CD4-positive, CD25-positive, alpha-beta regulatory T cell (primary cell): ENCODE results near the gene TYW1. TPM values are rescaled to one million over a fixed set of nuclear protein-coding genes. Genes with fewer than 3 reads are reported as not detected.
"Not testable (repeated sequence)": the region's sequence is repeated elsewhere in the genome, so short reads cannot be mapped to it uniquely, and the experiment has no call there.

ENCODE experiments used
- ATAC-seq, 2 donors: fragments of 150-1000 bp; cut with Tn5 transposase; one replicate each; pipeline ENCODE4 v1.10.0; 2021; ENCODE audit warnings: low read depth in 2 of 2, moderate number of reproducible peaks in 2 of 2, moderate library complexity in 1 of 2
- DNase-seq, 3 donors: peaks; one replicate each; pipeline versions ENCODE4 v3.0.0 to v3.0.0-alpha.2; 2012 to 2022; ENCODE audit warnings: mixed read lengths in 1 of 3
- H3K27ac ChIP-seq: one replicate; pipeline ENCODE4 v1.7.0; 2013; ENCODE audit warnings: mild to moderate bottlenecking, low read length; ENCODE audit not compliant: insufficient read depth, poor library complexity, severe bottlenecking
- H3K27me3 ChIP-seq: one replicate; pipeline ENCODE4 v1.7.0; 2013; ENCODE audit warnings: low read length; ENCODE audit not compliant: control insufficient read depth, insufficient read depth
- H3K36me3 ChIP-seq: one replicate; pipeline ENCODE4 v1.7.0; 2013; ENCODE audit warnings: mild to moderate bottlenecking, low read length, moderate library complexity; ENCODE audit not compliant: control insufficient read depth, insufficient read depth
- H3K4me1 ChIP-seq: 2 replicates; pipeline ENCODE4 v1.7.0; 2013; ENCODE audit warnings: mild to moderate bottlenecking, low read length; ENCODE audit not compliant: insufficient read depth, control insufficient read depth, poor library complexity, severe bottlenecking
- H3K4me3 ChIP-seq: one replicate; pipeline ENCODE4 v1.7.0; 2013; ENCODE audit warnings: low read depth, mild to moderate bottlenecking, low read length, moderate library complexity
- H3K9me3 ChIP-seq, 2 experiments: 1 replicate in 1 of 2; 2 replicates in 1 of 2; pipeline ENCODE4 v1.7.0; 2013; ENCODE audit warnings: low read length in 2 of 2, mild to moderate bottlenecking in 1 of 2, moderate library complexity in 1 of 2; ENCODE audit not compliant: control insufficient read depth in 2 of 2
- H3K27ac Mint-ChIP-seq, 3 donors: one replicate each; pipeline ENCODE4 v1.8.0; 2020 to 2022; ENCODE audit warnings: mild to moderate bottlenecking in 3 of 3, mixed read lengths in 3 of 3, moderate library complexity in 2 of 3
- H3K27me3 Mint-ChIP-seq: one replicate; pipeline ENCODE4 v1.8.0; 2022; ENCODE audit warnings: mild to moderate bottlenecking, mixed read lengths
- H3K36me3 Mint-ChIP-seq: one replicate; pipeline ENCODE4 v1.8.0; 2020; ENCODE audit warnings: mixed read lengths
- H3K4me1 Mint-ChIP-seq, 4 donors: one replicate each; pipeline ENCODE4 v1.8.0; 2020 to 2022; ENCODE audit warnings: mixed read lengths in 4 of 4, mild to moderate bottlenecking in 1 of 4
- H3K4me3 Mint-ChIP-seq, 4 donors: one replicate each; pipeline ENCODE4 v1.8.0; 2020 to 2022; ENCODE audit warnings: mild to moderate bottlenecking in 4 of 4, mixed read lengths in 4 of 4, moderate library complexity in 3 of 4
- H3K9me3 Mint-ChIP-seq, 7 donors: one replicate each; pipeline ENCODE4 v1.8.0; 2020 to 2022; ENCODE audit warnings: mixed read lengths in 7 of 7, mild to moderate bottlenecking in 3 of 7, moderate library complexity in 2 of 7
- polyA plus RNA-seq, 4 donors: library from polyadenylated mRNA; unstranded; fragments of 300-500 nt; fragmentation: Illumina TruSeq; gene quantifications; one replicate each; pipeline ENCODE4 v1.2.3, GENCODE V29; 2021
- total RNA-seq: library from RNA; stranded (reverse); gene quantifications from one replicate; pipeline ENCODE4 v1.2.3, GENCODE V29; 2022

The TYW1 gene
- total and polyA plus RNA-seq, 5 donors from 2014 or later = 17.8 to 26.0 (median 19.8) TPM

- not testable (repeated sequence) for ATAC-seq, H3K27me3 ChIP-seq, H3K9me3 Mint-ChIP-seq, H3K27ac ChIP-seq, H3K4me1 Mint-ChIP-seq, H3K9me3 ChIP-seq, H3K4me1 ChIP-seq, H3K4me3 ChIP-seq, H3K27me3 Mint-ChIP-seq, H3K4me3 Mint-ChIP-seq, H3K36me3 ChIP-seq
- DNase-seq = peak in 1 of 3 donors; percentile 10
- Mint-ChIP-seq H3K36me3 (peaks cover 41% of the 10 kb centered on the region), H3K27ac (peak overlapping the region in 1 of 3 donors; percentile 26)
Observed at GRCh38 chr7:67226340-67226907, 229.8 kb downstream of the TYW1 start.

GRCh38 chr7:67226967-67227366 lies 230.3 kb downstream of the TYW1 start:
- H3K27ac ChIP-seq, H3K4me1 Mint-ChIP-seq, DNase-seq, ATAC-seq, H3K4me3 ChIP-seq, H3K27me3 Mint-ChIP-seq, H3K9me3 ChIP-seq, H3K9me3 Mint-ChIP-seq, H3K27ac Mint-ChIP-seq, H3K4me3 Mint-ChIP-seq, H3K4me1 ChIP-seq, H3K36me3 ChIP-seq, H3K27me3 ChIP-seq: not testable (repeated sequence)
- peaks cover 42% of the 10 kb centered on the region for H3K36me3 Mint-ChIP-seq

GRCh38 chr7:67229018-67229417 lies 232.4 kb downstream of the TYW1 start:
- not testable (repeated sequence) for ATAC-seq, H3K27ac Mint-ChIP-seq, DNase-seq, H3K27me3 ChIP-seq, H3K4me3 Mint-ChIP-seq, H3K4me1 Mint-ChIP-seq, H3K9me3 Mint-ChIP-seq, H3K4me3 ChIP-seq, H3K4me1 ChIP-seq, H3K9me3 ChIP-seq, H3K27me3 Mint-ChIP-seq, H3K36me3 ChIP-seq, H3K27ac ChIP-seq
- peaks cover 32% of the 10 kb centered on the region for H3K36me3 Mint-ChIP-seq

GRCh38 chr7:67230029-67230428 lies 233.4 kb downstream of the TYW1 start:
- not testable (repeated sequence) for H3K36me3 ChIP-seq, H3K4me3 ChIP-seq, H3K4me1 ChIP-seq, ATAC-seq, H3K4me1 Mint-ChIP-seq, H3K27me3 Mint-ChIP-seq, H3K27ac ChIP-seq, H3K27me3 ChIP-seq, DNase-seq, H3K9me3 Mint-ChIP-seq, H3K9me3 ChIP-seq, H3K4me3 Mint-ChIP-seq
- Mint-ChIP-seq H3K36me3 (peaks cover 32% of the 10 kb centered on the region), H3K27ac (peak overlapping the region in 2 of 3 donors; percentile 11 to 20)

- not testable (repeated sequence) for H3K36me3 ChIP-seq, DNase-seq, H3K4me1 ChIP-seq, ATAC-seq, H3K27me3 Mint-ChIP-seq, H3K27ac Mint-ChIP-seq, H3K4me1 Mint-ChIP-seq, H3K9me3 Mint-ChIP-seq, H3K4me3 Mint-ChIP-seq, H3K4me3 ChIP-seq, H3K27me3 ChIP-seq, H3K9me3 ChIP-seq, H3K27ac ChIP-seq
- peaks cover 22% of the 10 kb centered on the region for H3K36me3 Mint-ChIP-seq
Observed at GRCh38 chr7:67233506-67233905, 236.9 kb downstream of the TYW1 start.

GRCh38 chr7:67236216-67236615 lies 239.6 kb downstream of the TYW1 start:
- H3K4me1 Mint-ChIP-seq, H3K27me3 ChIP-seq, H3K9me3 Mint-ChIP-seq, H3K9me3 ChIP-seq, H3K4me3 Mint-ChIP-seq, H3K36me3 ChIP-seq, H3K4me3 ChIP-seq, ATAC-seq, H3K4me1 ChIP-seq, H3K27ac ChIP-seq, H3K27me3 Mint-ChIP-seq, DNase-seq: not testable (repeated sequence)
- Mint-ChIP-seq H3K36me3 (peaks cover 13% of the 10 kb centered on the region), H3K27ac (peak overlapping the region; percentile 26 to 72 (median 69))

- H3K27ac Mint-ChIP-seq = peak overlapping the region in 1 of 3 donors; percentile 35
Observed at GRCh38 chr7:67242871-67243270, 246.2 kb downstream of the TYW1 start.

GRCh38 chr7:67248364-67248763 lies 251.7 kb downstream of the TYW1 start:
- H3K36me3 Mint-ChIP-seq = peaks cover 14% of the 10 kb centered on the region
- H3K4me1 Mint-ChIP-seq, DNase-seq, H3K27me3 Mint-ChIP-seq, H3K4me3 Mint-ChIP-seq, H3K27ac ChIP-seq, H3K36me3 ChIP-seq, H3K4me3 ChIP-seq, H3K27ac Mint-ChIP-seq, ATAC-seq, H3K4me1 ChIP-seq, H3K27me3 ChIP-seq: not testable (repeated sequence)
- peaks cover 0 to 15% (median 5%) of the 10 kb centered on the region in 7 donors for H3K9me3 Mint-ChIP-seq
- H3K9me3 ChIP-seq = peaks cover 3 to 12% of the 10 kb centered on the region in 2 experiments

More at GRCh38 chr7:67242871-67243270, 246.2 kb downstream of the TYW1 start:
- H3K27me3 ChIP-seq, H3K4me1 ChIP-seq, DNase-seq, H3K36me3 ChIP-seq, H3K27me3 Mint-ChIP-seq, H3K4me3 Mint-ChIP-seq, H3K27ac ChIP-seq, H3K4me3 ChIP-seq, ATAC-seq, H3K4me1 Mint-ChIP-seq, H3K9me3 ChIP-seq, H3K9me3 Mint-ChIP-seq: not testable (repeated sequence)
- peaks cover 19% of the 10 kb centered on the region for H3K36me3 Mint-ChIP-seq
